H9 (cell line): Measurements from ENCODE around the gene PCGF3. TPM values are rescaled to one million over a fixed set of nuclear protein-coding genes. Genes with fewer than 3 reads are reported as not detected.

Experiments
- DNase-seq: peaks from one replicate; pipeline ENCODE4 v3.0.0-alpha.2; 2017
- H2AFZ ChIP-seq: one replicate; pipeline ENCODE4 v1.6.1; 2013; ENCODE audit warnings: mild to moderate bottlenecking, low read length, control low read depth, moderate library complexity
- H2AK5ac ChIP-seq: 2 replicates; pipeline ENCODE4 v1.6.1; 2013; ENCODE audit warnings: low read length, control low read depth, mixed read lengths; ENCODE audit not compliant: insufficient read length
- H2BK120ac ChIP-seq: one replicate; pipeline ENCODE4 v1.6.1; 2013; ENCODE audit warnings: low read depth, mild to moderate bottlenecking, low read length, control low read depth, inconsistent platforms; ENCODE audit not compliant: poor library complexity, severe bottlenecking
- H2BK12ac ChIP-seq: 2 replicates; pipeline ENCODE4 v1.6.1; 2013; ENCODE audit warnings: low read length, control low read depth, mixed read lengths, low read depth; ENCODE audit not compliant: insufficient read length
- H2BK15ac ChIP-seq: 2 replicates; pipeline ENCODE4 v1.6.1; 2013; ENCODE audit warnings: low read depth, low read length, control low read depth
- H2BK20ac ChIP-seq: one replicate; pipeline ENCODE4 v1.6.1; 2013; ENCODE audit warnings: low read depth, mild to moderate bottlenecking, low read length, control low read depth, inconsistent platforms; ENCODE audit not compliant: poor library complexity, severe bottlenecking
- H2BK5ac ChIP-seq: 2 replicates; pipeline ENCODE4 v1.6.1; 2013; ENCODE audit warnings: low read length, control low read depth, mixed read lengths; ENCODE audit not compliant: insufficient read length
- H3K14ac ChIP-seq: 2 replicates; pipeline ENCODE4 v1.6.1; 2013; ENCODE audit warnings: low read length, control low read depth; ENCODE audit not compliant: insufficient read depth
- H3K18ac ChIP-seq: 2 replicates; pipeline ENCODE4 v1.6.1; 2013; ENCODE audit warnings: low read depth, mild to moderate bottlenecking, mixed read lengths, low read length, control low read depth; ENCODE audit not compliant: insufficient read length
- H3K23ac ChIP-seq: 2 replicates; pipeline ENCODE4 v1.6.1; 2013; ENCODE audit warnings: low read length, control low read depth, mixed read lengths, low read depth; ENCODE audit not compliant: insufficient read length
- H3K23me2 ChIP-seq: 2 replicates; pipeline ENCODE4 v1.6.1; 2013; ENCODE audit warnings: low read depth, mild to moderate bottlenecking, mixed read lengths, low read length, control low read depth; ENCODE audit not compliant: insufficient read length, poor library complexity, severe bottlenecking
- H3K27ac ChIP-seq: 2 replicates; pipeline ENCODE4 v1.5.1; 2013; ENCODE audit warnings: low read length, control low read depth, mixed read lengths, low read depth; ENCODE audit not compliant: insufficient read length
- H3K27me3 ChIP-seq: 2 replicates; pipeline ENCODE4 v1.6.1; 2013; ENCODE audit warnings: low read length, control low read depth, inconsistent platforms; ENCODE audit not compliant: insufficient read depth
- H3K4ac ChIP-seq: 2 replicates; pipeline ENCODE4 v1.6.1; 2013; ENCODE audit warnings: low read depth, mild to moderate bottlenecking, control low read depth, inconsistent platforms, low read length, moderate library complexity
- H3K4me1 ChIP-seq: 2 replicates; pipeline ENCODE4 v1.6.1; 2013; ENCODE audit warnings: low read length, control low read depth, inconsistent platforms; ENCODE audit not compliant: insufficient read depth
- H3K4me2 ChIP-seq: 2 replicates; pipeline ENCODE4 v1.6.1; 2013; ENCODE audit warnings: low read length, control low read depth, mixed read lengths; ENCODE audit not compliant: insufficient read length, insufficient read depth
- H3K56ac ChIP-seq: 2 replicates; pipeline ENCODE4 v1.6.1; 2013; ENCODE audit warnings: low read depth, mild to moderate bottlenecking, mixed read lengths, low read length, control low read depth; ENCODE audit not compliant: insufficient read length
- H3K79me1 ChIP-seq: 2 replicates; pipeline ENCODE4 v1.6.1; 2013; ENCODE audit warnings: low read depth, mild to moderate bottlenecking, moderate library complexity, low read length, control low read depth, inconsistent platforms; ENCODE audit not compliant: insufficient read depth, poor library complexity, severe bottlenecking
- H3K79me2 ChIP-seq: 2 replicates; pipeline ENCODE4 v1.6.1; 2013; ENCODE audit warnings: low read length, control low read depth, inconsistent platforms; ENCODE audit not compliant: insufficient read depth
- H3K9ac ChIP-seq: 2 replicates; pipeline ENCODE4 v1.6.1; 2013; ENCODE audit warnings: low read length, control low read depth, mixed read lengths; ENCODE audit not compliant: insufficient read length; ENCODE audit errors: extremely low read depth
- H3K9me3 ChIP-seq: one replicate; pipeline ENCODE4 v1.6.1; 2013; ENCODE audit warnings: low read depth, low read length, inconsistent platforms; ENCODE audit not compliant: control insufficient read depth
- H3T11ph ChIP-seq: one replicate; pipeline ENCODE4 v1.6.1; 2013; ENCODE audit warnings: mild to moderate bottlenecking, low read length, control low read depth, inconsistent platforms
- H4K20me1 ChIP-seq: one replicate; pipeline ENCODE4 v1.6.1; 2013; ENCODE audit not compliant: control insufficient read depth, insufficient read length, insufficient read depth
- H4K5ac ChIP-seq: 2 replicates; pipeline ENCODE4 v1.6.1; 2013; ENCODE audit warnings: low read depth, mild to moderate bottlenecking, mixed read lengths, low read length, control low read depth; ENCODE audit not compliant: insufficient read length
- H4K8ac ChIP-seq: replicated peaks from 2 replicates; pipeline ENCODE4 v1.6.1; 2013; ENCODE audit warnings: low read length, control low read depth, mixed read lengths, low read depth; ENCODE audit not compliant: insufficient read length
- H4K91ac ChIP-seq: 2 replicates; pipeline ENCODE4 v1.6.1; 2013; ENCODE audit warnings: low read depth, mild to moderate bottlenecking, moderate library complexity, mixed read lengths, low read length, control low read depth; ENCODE audit not compliant: insufficient read length
- H3K27ac Mint-ChIP-seq, 3 experiments: 2 replicates in 2 of 3; 3 replicates in 1 of 3; pipeline ENCODE4 v1.8.0; 2020 to 2021; ENCODE audit warnings: mixed read lengths in 3 of 3, mild to moderate bottlenecking in 1 of 3, moderate library complexity in 1 of 3
- H3K27me3 Mint-ChIP-seq: 2 replicates; pipeline ENCODE4 v1.8.0; 2021; ENCODE audit warnings: low read depth, mild to moderate bottlenecking, moderate library complexity, mixed read lengths
- H3K36me3 Mint-ChIP-seq, 3 experiments: 2 replicates in 2 of 3; 3 replicates in 1 of 3; pipeline ENCODE4 v1.8.0; 2020 to 2021; ENCODE audit warnings: low read depth in 3 of 3, mixed read lengths in 3 of 3; ENCODE audit not compliant: insufficient read depth in 1 of 3
- H3K4me1 Mint-ChIP-seq, 2 experiments: 2 replicates each; pipeline ENCODE4 v1.8.0; 2020; ENCODE audit warnings: mixed read lengths in 2 of 2
- H3K4me3 Mint-ChIP-seq, 2 experiments: 2 replicates in 1 of 2; 3 replicates in 1 of 2; pipeline ENCODE4 v1.8.0; 2020 to 2021; ENCODE audit warnings: mild to moderate bottlenecking in 2 of 2, mixed read lengths in 2 of 2, moderate library complexity in 1 of 2
- H3K9me3 Mint-ChIP-seq, 2 experiments: 2 replicates in 1 of 2; 3 replicates in 1 of 2; pipeline ENCODE4 v1.8.0; 2020; ENCODE audit warnings: mild to moderate bottlenecking in 2 of 2, mixed read lengths in 2 of 2, moderate library complexity in 1 of 2
- CTCF ChIP-seq: fragments of 200-600 bp; sonication (generic); conservative IDR thresholded peaks from 3 replicates; pipeline ENCODE4 v1.8.0; 2021; ENCODE audit warnings: antibody characterized with exemption, mild to moderate bottlenecking
- WGBS: extraction: QIAGEN DNeasy Blood & Tissue Kit; methylation state at CpG from one replicate; pipeline ENCODE4 v1.1.7; 2013; ENCODE audit warnings: missing lambda C conversion rate, low lambda C conversion rate, mixed read lengths; ENCODE audit not compliant: insufficient read length; ENCODE audit errors: extremely low coverage; 5-methylcytosine and 5-hydroxymethylcytosine counted together
- total RNA-seq: library from RNA; stranded (reverse); gene quantifications from 2 replicates; pipeline ENCODE4 v1.2.1, GENCODE V29; 2021

The PCGF3 gene
- total RNA-seq, 1 experiment from 2014 or later: 43.1 TPM

- Histone ChIP-seq H2BK120ac (no peak overlapping the region), H3K23ac (no peak overlapping the region), H3K9me3 (no peaks in the 10 kb centered on the region), H3K18ac (no peak overlapping the region), H3T11ph (no peak overlapping the region), H2BK12ac (no peak overlapping the region), H3K4me1 (no peaks in the 10 kb centered on the region), H2AFZ (no peak overlapping the region), H4K5ac (no peak overlapping the region), H3K4ac (no peak overlapping the region), H3K4me2 (no peak overlapping the region), H4K91ac (no peak overlapping the region), H3K56ac (no peak overlapping the region), H3K27ac (no peak overlapping the region), H3K23me2 (no peaks in the 10 kb centered on the region), H2BK20ac (no peak overlapping the region), H3K79me2 (peaks cover 12% of the 10 kb centered on the region; the same call in 1 of the 2 replicates), H2BK15ac (no peak overlapping the region), H3K27me3 (no peaks in the 10 kb centered on the region), H3K9ac (no peak overlapping the region), H4K8ac (no peak overlapping the region), H2AK5ac (no peak overlapping the region), H4K20me1 (peaks cover 2% of the 10 kb centered on the region), H3K14ac (no peak overlapping the region), H3K79me1 (peaks cover 3% of the 10 kb centered on the region), H2BK5ac (no peak overlapping the region)
- Mint-ChIP-seq H3K36me3 (peaks cover 20 to 46% (median 33%) of the 10 kb centered on the region in 3 experiments), H3K9me3 (no peaks in the 10 kb centered on the region), H3K4me1 (no peaks in the 10 kb centered on the region), H3K27ac (peak overlapping the region in 1 of 3 experiments; percentile 2; a peak in 1 of 7 replicates), H3K27me3 (no peaks in the 10 kb centered on the region), H3K4me3 (no peak overlapping the region)
- TF ChIP-seq CTCF: no peak
- DNase-seq: no peak
- WGBS: no CpG with 5 or more reads among the region's 20 CpGs
Observed at GRCh38 chr4:729336-730315, 24.0 kb downstream of the PCGF3 start.
